AG20443 (cell line): Measurements from ENCODE around the gene ZNF195.
"Not testable (repeated sequence)": the region's sequence is repeated elsewhere in the genome, so short reads cannot be mapped to it uniquely, and the experiment has no call there.

Source experiments
- DNase-seq: peaks from one replicate; pipeline ENCODE4 v3.0.0; 2012; ENCODE audit warnings: low spot score, mixed read lengths

Gene ZNF195

GRCh38 chr11:3402181-3402860 is 23.4 kb upstream of the ZNF195 start:
- not testable (repeated sequence) for DNase-seq

- DNase-seq: not testable (repeated sequence)
These were observed 22.1 kb upstream of the ZNF195 start for GRCh38 chr11:3401052-3401451.

GRCh38 chr11:3398509-3398908 is 19.6 kb upstream of the ZNF195 start:
- not testable (repeated sequence) for DNase-seq

GRCh38 chr11:3398106-3398505 is 19.2 kb upstream of the ZNF195 start:
- DNase-seq: not testable (repeated sequence)

- not testable (repeated sequence) for DNase-seq
These were observed 18.3 kb upstream of the ZNF195 start for GRCh38 chr11:3397210-3397609.

- DNase-seq: not testable (repeated sequence)
These were observed 16.5 kb upstream of the ZNF195 start for GRCh38 chr11:3395468-3395867.

GRCh38 chr11:3394956-3395355 is 16.0 kb upstream of the ZNF195 start:
- not testable (repeated sequence) for DNase-seq

- DNase-seq: not testable (repeated sequence)
These were observed 14.5 kb upstream of the ZNF195 start for GRCh38 chr11:3393450-3393849.

- DNase-seq: no peak
These were observed 3.8 kb upstream of the ZNF195 start for GRCh38 chr11:3382613-3383285.

- DNase-seq: no peak
These were observed 2.8 kb upstream of the ZNF195 start for GRCh38 chr11:3381794-3382193.

GRCh38 chr11:3380706-3381545 is 2.0 kb upstream of the ZNF195 start:
- peak; percentile 24 for DNase-seq

GRCh38 chr11:3375552-3375951 is 3.4 kb downstream of the ZNF195 start:
- DNase-seq: peak; percentile 16

- no peak for DNase-seq
These were observed 8.6 kb downstream of the ZNF195 start for GRCh38 chr11:3370311-3370870.

- no peak for DNase-seq
These were observed 9.6 kb downstream of the ZNF195 start for GRCh38 chr11:3369366-3369765.

- no peak for DNase-seq
These were observed 10.7 kb downstream of the ZNF195 start for GRCh38 chr11:3368199-3368598.

- DNase-seq: no peak
These were observed 11.7 kb downstream of the ZNF195 start for GRCh38 chr11:3367221-3367620.

- no peak for DNase-seq
These were observed 19.7 kb downstream of the ZNF195 start for GRCh38 chr11:3359092-3359824.

GRCh38 chr11:3357994-3358676 is 20.8 kb downstream of the ZNF195 start:
- no peak for DNase-seq

- no peak for DNase-seq
These were observed 21.6 kb downstream of the ZNF195 start for GRCh38 chr11:3357302-3357701.

GRCh38 chr11:3356858-3357257 is 22.1 kb downstream of the ZNF195 start:
- no peak for DNase-seq

GRCh38 chr11:3353066-3353465 is 25.9 kb downstream of the ZNF195 start:
- DNase-seq: no peak
